Measurements from ENCODE around the gene ZNF423. TPM values are rescaled to one million over a fixed set of nuclear protein-coding genes. Genes with fewer than 3 reads are reported as not detected.
A peak's percentile ranks its signal among the peaks of the same experiment; 100 is the strongest.

The ZNF423 gene
- total RNA-seq, 1 experiment from 2014 or later, result 43.6 TPM

DNA sequence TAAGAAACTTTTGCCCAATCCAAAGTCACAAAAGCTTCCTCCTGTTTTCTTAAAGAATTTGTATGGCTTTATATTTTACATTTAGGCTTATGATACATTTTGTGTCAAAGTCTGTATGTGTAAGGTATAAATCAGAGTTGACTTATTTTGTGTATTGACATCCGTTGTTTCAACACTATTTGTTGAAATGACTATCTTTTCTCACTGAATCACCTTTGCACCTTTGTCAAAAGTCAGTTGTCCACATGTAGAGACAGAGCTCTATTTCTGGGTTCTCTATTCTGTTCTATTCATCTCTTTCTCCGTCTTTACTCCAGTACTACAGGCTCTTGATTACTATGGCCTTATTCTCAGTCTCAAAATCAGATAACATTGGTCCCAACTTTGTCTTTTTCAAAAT, 409.1 kb downstream of the ZNF423 start:
- DNase-seq, result no peak

DNA sequence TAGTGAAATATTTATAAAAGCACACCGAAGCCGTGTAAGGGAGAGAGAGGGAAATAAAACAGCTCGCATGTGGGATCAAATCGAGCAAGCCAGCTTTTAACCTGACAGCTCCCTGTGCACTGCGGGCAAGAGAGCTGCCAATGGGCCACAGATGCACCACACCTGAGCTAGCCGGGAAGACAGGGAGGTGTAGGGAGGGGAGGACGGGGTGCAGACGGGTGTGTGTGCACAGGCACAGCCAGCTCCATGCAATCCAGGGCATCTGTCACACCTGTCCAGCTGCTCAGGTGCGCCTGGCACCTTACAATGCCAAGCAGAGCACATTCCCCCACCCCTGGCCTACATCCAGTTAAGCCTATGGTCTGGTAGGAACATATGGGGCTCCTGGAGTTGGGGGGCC, 412.3 kb downstream of the ZNF423 start:
- H3K4me3 ChIP-seq (ENCODE audit: insufficient read depth, low read depth, low read length), result no peak overlapping the region
- H3K36me3 ChIP-seq (replicated peaks; ENCODE audit: control insufficient read depth, insufficient read depth, low read length), result no peaks in the 10 kb centered on the region
- DNase-seq, result no peak
- H3K27me3 ChIP-seq (ENCODE audit: control insufficient read depth, insufficient read depth, low read length), result no peaks in the 10 kb centered on the region

More for the DNA sequence above, 409.1 kb downstream of the ZNF423 start:
- no peaks in the 10 kb centered on the region; the same call in 1 of the 2 replicates for H3K27me3 ChIP-seq (ENCODE audit: control insufficient read depth, insufficient read depth, low read length)
- H3K36me3 ChIP-seq (replicated peaks; ENCODE audit: control insufficient read depth, insufficient read depth, low read length), result no peaks in the 10 kb centered on the region
- H3K4me3 ChIP-seq (ENCODE audit: insufficient read depth, low read depth, low read length), result no peak overlapping the region

DNA sequence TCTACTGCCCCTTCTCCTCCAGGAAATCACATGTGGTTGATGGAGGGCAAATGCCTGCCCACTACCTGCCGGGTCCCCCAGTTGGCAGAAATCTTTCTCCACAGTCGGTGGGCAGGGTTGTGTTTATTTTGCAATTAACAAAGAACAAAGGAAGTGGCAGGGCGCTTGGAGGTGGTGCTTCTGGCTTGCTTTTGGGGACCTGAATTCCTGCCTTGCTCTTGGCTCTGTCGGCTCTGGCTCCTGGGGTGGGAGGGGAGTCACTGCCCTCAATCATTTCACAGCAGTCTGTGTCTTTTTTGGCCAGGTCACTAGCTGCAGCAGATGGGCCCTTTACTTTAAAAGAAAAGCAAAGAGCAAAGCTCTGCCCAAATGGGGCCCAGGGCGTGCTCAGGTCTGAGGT, 413.1 kb downstream of the ZNF423 start:
- Histone ChIP-seq H3K4me3 (ENCODE audit: insufficient read depth, low read depth, low read length) (no peak overlapping the region), H3K36me3 (replicated peaks; ENCODE audit: control insufficient read depth, insufficient read depth, low read length) (no peaks in the 10 kb centered on the region), H3K27me3 (ENCODE audit: control insufficient read depth, insufficient read depth, low read length) (no peaks in the 10 kb centered on the region)
- no peak for DNase-seq

DNA sequence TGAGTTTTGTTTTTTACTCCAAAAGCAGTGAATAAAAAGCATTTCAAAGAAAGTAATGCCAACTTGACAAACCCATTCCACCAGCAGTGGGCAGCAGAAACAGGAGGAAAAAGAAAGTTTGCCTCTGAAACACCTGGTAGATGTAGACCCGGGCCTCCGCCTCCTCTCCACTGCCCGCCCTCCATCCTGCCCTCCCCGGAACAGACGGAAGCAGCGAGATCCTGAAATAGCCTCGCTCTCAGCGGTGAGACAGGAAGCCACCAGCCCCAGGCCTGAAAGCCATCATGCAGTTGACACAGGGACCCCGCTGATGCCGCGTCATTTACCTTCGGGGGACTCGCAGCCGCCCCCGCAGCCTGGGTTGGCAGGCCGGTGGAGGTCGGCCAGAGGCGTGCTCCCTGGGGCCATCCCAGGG, 414.5 kb downstream of the ZNF423 start:
- DNase-seq, result peak; percentile 89
- Histone ChIP-seq H3K36me3 (replicated peaks; ENCODE audit: control insufficient read depth, insufficient read depth, low read length) (no peaks in the 10 kb centered on the region), H3K4me3 (ENCODE audit: insufficient read depth, low read depth, low read length) (no peak overlapping the region), H3K27me3 (ENCODE audit: control insufficient read depth, insufficient read depth, low read length) (no peaks in the 10 kb centered on the region)

DNA sequence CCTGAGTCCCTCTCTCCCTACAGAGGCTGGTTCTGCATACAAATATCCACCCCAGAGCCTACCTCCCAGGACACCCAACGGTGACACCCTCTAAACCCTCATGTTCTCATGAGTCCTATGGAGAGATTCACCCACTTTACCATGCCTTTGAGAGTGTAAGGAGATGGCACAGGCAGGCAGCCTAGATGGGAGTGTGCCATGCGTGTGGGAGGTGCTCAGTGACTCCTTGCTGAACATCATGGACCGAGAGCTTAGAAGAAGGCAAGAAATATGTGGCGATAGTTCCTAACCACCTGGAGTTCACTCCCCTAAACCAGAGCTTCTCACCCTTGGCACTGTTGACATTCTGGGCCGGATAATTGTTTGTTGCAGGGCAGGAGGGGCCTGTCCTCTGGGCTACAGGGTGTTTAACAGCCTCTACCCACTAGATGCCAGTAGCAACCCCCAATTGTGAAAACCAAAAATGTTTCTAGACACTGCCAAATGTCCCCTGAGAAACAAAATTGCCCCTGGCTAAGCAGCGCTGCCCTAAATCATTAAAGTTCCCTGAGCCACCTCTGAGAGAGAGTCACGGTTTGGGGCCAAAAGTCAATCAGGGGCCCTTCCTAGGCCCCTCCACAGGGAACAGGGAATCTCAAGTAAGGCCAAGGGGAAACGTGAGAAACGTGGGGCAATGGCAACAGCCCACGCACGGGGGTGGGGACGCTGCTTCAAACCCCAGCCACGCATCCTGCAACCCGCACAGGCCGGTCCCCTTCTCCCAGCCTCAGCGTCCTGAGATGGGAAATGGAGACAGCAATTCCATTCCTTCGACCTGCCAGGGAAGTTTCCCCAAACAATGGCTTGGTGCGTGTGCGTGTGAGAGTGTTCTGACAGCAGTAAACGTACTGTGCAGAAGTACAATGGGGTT, 415.5 kb downstream of the ZNF423 start:
- Histone ChIP-seq H3K36me3 (replicated peaks; ENCODE audit: control insufficient read depth, insufficient read depth, low read length) (no peaks in the 10 kb centered on the region), H3K27me3 (ENCODE audit: control insufficient read depth, insufficient read depth, low read length) (no peaks in the 10 kb centered on the region)
- no peak for DNase-seq

DNA sequence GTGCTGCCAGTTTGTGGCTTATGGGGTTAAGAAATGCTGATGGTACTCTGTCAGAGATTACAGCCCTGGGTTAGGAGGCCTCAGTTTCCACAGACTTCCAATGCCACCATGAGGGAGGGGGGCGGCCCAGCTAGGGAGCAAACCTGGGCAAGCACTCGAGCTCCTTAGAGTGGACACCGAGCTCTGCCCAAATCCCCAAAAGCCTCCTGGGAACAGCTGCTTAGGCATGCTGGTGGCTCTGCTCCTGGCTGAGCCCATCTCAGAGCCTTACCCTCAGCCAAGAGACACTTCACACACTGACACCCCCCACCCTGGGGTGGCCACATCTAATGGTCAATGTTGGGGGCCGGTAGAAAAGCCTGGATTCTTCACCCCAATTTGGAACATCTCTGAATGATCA, 416.2 kb downstream of the ZNF423 start:
- DNase-seq, result no peak
- no peak overlapping the region for H3K4me3 ChIP-seq (ENCODE audit: insufficient read depth, low read depth, low read length)
- no peaks in the 10 kb centered on the region for H3K27me3 ChIP-seq (ENCODE audit: control insufficient read depth, insufficient read depth, low read length)
- H3K36me3 ChIP-seq (replicated peaks; ENCODE audit: control insufficient read depth, insufficient read depth, low read length), result no peaks in the 10 kb centered on the region

More for the DNA sequence above, 415.5 kb downstream of the ZNF423 start:
- H3K4me3 ChIP-seq (ENCODE audit: insufficient read depth, low read depth, low read length), result no peak overlapping the region

DNA sequence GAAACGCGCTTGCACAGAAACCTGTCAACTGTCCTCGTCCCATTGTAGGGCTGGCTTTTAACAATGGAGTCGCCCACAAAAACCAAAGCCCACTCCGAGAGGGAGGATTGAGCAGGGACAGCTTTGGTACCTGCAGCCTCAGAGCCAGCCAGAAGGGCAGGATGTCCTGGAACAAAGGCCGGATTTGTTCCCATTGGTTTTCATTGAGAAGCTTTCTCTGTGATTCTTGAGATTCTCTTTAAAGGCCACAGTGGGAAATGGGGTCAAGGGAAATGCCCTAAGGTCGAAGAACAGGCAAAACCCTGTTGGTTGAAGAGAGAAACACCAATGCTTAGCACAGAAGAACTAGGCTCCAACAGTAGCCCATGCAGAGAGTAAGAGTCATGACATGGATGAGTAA, 416.9 kb downstream of the ZNF423 start:
- Histone ChIP-seq H3K27me3 (ENCODE audit: control insufficient read depth, insufficient read depth, low read length) (no peaks in the 10 kb centered on the region), H3K36me3 (replicated peaks; ENCODE audit: control insufficient read depth, insufficient read depth, low read length) (no peaks in the 10 kb centered on the region), H3K4me3 (ENCODE audit: insufficient read depth, low read depth, low read length) (no peak overlapping the region)
- DNase-seq, result no peak

Other genes with a start within 250 kb of the ZNF423 start
- gene CNEP1R1, start 169.1 kb upstream of the ZNF423 start, total RNA-seq (2014; rRNA removed; shearing (Covaris generic)), result 15.6 and 15.7 TPM in 2 replicates
- gene HEATR3, start 209.9 kb upstream of the ZNF423 start, total RNA-seq (2014; rRNA removed; shearing (Covaris generic)), result 23.9 and 24.5 TPM in 2 replicates

Measured in H7 (cell line).